Forelimb muscle (tissue), 1 donor: ENCODE results near the gene GAPVD1. TPM values are rescaled to one million over a fixed set of nuclear protein-coding genes. Genes with fewer than 3 reads are reported as not detected.
A peak's percentile ranks its signal among the peaks of the same experiment; 100 is the strongest.
"Not testable (repeated sequence)": the region's sequence is repeated elsewhere in the genome, so short reads cannot be mapped to it uniquely, and the experiment has no call there.

ENCODE experiments used
- DNase-seq: peaks from one replicate; pipeline ENCODE4 v3.0.0-alpha.2; 2013; ENCODE audit warnings: low read depth
- polyA plus RNA-seq: library from polyadenylated mRNA; unstranded; fragments of 120-200 nt; gene quantifications from one replicate; pipeline ENCODE4 v1.2.1, GENCODE V29; 2013; ENCODE audit not compliant: insufficient read length

The GAPVD1 gene
- polyA plus RNA-seq, result 20.5 TPM

- peak; percentile 74 for DNase-seq
Measured at GRCh38 chr9:125261501-125262293, at the start of gene GAPVD1. GAPVD1 (plus strand) TSS chr9:125261826; CDS start chr9:125298922, 37,096 bp downstream.

DNA sequence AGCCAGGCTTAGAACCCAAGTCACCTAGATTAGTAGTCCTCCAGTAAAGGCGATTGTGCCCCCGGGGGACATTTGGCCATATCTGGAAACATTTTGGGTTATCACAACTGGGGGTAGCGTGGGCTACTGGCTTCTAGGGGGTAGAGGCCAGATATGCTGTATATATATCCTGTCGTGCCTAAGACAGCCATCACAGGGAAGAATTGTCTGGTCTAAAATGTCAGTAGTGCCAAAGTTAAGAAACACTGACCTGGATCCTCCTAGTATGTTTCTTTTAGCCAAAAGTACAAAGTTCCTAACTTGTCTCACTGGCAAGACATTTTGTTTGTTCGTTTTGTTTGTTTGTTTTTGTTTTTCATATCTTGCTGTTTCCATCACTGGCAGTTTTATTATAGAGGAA, 47.4 kb upstream of the GAPVD1 start:
- DNase-seq, result no peak

GRCh38 chr9:125218621-125219020, 43.0 kb upstream of the GAPVD1 start:
- DNase-seq, result no peak

- not testable (repeated sequence) for DNase-seq
Measured at GRCh38 chr9:125224858-125225257, 36.8 kb upstream of the GAPVD1 start.

GRCh38 chr9:125227761-125228160, 33.9 kb upstream of the GAPVD1 start:
- no peak for DNase-seq

GRCh38 chr9:125233678-125234077, 27.9 kb upstream of the GAPVD1 start:
- no peak for DNase-seq

DNA sequence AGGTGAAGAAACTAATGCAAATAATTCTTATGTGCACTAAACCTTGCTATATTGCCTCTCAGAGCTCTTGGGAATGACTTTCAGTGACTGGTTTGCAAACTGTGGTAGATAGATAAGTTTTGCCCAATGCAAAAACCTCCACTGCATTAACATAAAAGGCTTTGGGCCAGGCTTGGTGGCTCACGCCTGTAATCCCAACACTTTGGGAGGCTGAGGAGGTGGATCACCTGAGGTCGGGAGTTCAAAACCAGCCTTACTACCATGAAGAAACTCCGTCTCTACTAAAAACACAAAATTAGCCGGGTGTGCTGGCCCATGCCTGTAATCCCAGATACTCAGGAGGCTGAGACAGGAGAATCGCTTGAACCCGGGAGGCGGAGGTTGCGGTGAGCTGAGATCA, 27.5 kb upstream of the GAPVD1 start:
- DNase-seq, result not testable (repeated sequence)

GRCh38 chr9:125235804-125236519, 25.7 kb upstream of the GAPVD1 start:
- DNase-seq, result no peak

DNA sequence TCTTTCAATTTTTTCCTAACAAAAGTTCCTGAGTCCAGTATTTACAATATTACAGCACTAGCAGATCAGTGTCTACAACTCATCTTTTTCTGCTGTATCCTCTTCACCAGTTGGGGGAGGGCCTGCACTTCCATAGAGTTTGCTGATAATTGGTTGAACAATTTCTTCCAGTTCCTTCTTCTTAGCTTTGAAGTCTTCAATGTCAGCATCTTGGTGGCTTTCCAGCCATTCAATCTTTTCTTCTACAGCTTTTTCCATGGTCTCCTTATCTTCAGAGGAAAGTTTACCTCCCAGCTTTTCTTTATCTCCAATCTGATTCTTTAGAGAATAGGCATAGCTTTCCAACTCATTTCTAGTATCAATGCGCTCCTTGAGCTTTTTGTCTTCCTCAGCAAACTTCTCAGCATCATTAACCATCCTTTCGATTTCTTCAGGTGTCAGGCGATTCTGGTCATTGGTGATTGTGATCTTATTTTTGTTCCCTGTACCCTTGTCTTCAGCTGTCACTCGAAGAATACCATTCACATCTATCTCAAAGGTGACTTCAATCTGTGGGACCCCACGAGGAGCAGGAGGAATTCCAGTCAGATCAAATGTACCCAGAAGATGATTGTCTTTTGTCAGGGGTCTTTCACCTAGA, 25.0 kb upstream of the GAPVD1 start:
- not testable (repeated sequence) for DNase-seq

DNA sequence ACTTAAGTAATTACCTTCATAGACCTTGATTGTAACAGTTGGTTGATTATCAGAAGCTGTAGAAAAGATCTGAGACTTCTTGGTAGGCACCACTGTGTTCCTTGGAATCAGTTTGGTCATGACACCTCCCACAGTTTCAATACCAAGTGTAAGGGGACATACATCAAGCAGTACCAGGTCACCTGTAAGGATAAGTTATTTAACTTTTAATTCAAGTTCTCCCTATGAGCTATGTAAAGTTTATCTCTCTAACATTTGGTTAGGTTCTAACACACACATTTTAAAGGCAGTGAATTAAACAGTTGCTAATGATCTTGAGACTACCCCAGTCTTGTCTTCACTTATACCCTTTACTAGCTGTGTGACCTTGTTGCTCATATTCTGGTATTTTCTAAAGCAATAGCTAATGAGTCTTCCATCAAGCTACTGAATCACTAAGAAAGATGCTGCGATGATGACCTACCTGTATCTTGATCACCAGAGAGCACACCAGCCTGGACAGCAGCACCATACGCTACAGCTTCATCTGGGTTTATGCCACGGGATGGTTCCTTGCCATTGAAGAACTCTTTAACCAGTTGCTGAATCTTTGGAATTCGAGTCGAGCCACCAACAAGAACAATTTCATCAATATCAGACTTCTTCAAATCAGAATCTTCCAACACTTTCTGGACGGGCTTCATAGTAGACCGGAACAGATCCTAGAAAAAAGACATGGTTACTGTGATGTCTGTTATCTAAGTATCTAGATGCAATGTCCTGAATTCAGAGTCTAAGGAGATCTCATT, 23.3 kb upstream of the GAPVD1 start:
- no peak for DNase-seq

- no peak for DNase-seq
Measured at GRCh38 chr9:125238915-125239446, 22.6 kb upstream of the GAPVD1 start.

- DNase-seq, result no peak
Measured at GRCh38 chr9:125239631-125240597, 21.7 kb upstream of the GAPVD1 start.

- no peak for DNase-seq
Measured at GRCh38 chr9:125240649-125240999, 21.0 kb upstream of the GAPVD1 start.

DNA sequence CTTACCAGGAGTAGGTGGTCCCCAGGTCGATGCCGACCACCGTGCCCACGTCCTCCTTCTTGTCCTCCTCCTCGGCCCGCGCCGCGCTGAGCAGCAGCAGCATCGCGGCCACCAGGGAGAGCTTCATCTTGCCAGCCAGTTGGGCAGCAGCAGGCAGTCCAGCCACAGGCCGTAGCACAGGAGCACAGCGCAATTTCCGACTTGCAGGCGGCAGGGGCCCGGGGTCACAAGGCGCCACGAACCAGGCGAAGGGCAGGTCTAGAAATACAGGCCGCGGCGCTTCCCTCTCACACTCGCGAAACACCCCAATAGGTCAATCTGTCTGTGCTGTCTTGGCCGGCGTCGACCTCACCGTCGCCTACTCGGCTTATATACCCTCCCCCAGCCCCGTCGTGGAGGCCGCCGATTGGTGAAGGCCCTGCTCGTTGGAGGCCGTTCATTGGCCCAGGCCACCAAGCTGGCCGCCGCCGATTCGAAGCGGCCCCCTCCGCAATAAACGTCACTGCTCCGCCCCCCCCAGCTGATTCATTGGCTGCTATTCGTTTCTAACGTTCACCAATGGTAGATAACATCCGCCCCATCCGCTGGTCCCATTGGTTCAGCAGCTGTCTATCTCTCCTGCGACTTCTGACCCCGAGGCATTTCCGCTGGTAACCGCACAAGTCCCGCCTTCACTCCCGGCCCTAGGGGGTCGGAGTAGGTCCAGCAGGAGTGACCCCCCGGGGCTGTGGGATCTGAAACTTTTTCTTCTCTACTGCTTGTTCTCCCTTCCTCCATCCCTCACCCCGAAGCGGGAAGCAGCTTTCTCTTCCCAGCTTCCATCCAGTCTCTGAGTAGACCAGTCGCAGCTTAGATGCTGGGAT, 20.4 kb upstream of the GAPVD1 start, which contains the start of gene HSPA5:
Gene HSPA5 (minus strand): TSS at position 344 of the 863 bp plus-strand sequence. CDS start 217 bp downstream, at position 127.
- DNase-seq, result peak; percentile 97

DNA sequence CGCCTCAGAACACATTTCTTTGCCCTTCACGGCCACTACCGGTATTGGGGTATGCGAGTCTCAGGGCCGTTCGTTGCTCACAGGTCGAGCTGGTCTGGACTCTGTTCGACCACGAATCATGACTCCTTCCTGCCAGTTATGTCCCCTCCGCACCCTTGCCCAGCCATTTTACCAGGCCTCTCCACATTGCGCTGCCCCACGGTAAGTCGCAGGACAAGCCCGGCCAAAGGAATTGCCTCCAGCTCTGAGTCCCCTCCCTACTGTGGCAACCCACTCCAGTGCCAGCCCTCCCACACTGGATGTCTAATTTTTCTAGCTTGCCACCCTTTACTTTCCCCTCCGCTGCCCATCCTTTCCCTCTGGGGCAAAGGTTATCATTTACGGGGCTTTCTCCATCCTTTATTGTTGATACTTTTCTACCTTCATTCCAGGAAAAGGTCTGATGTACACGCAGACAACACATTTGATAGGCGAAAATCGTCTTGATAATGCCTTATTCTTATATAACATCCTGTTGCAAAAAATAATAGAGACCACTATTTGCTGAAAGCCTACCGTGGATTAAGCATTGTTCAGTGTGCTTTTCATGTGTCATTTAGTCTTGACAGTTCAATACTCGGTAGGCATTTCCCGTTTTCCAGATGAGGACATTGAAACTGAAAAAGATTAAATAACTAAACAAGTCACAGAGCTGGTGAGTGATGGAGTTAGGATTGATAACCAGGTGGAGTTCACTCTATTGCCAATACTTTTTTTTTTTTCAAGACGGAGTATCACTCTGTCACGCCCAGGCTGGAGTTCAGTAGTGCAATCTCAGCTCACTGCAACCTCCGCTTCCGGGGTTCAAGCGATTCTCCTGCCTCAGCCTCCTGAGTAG, 19.5 kb upstream of the GAPVD1 start:
- DNase-seq, result no peak

- no peak for DNase-seq
Measured at GRCh38 chr9:125243792-125244260, 17.8 kb upstream of the GAPVD1 start.

GRCh38 chr9:125246261-125246667, 15.4 kb upstream of the GAPVD1 start:
- DNase-seq, result no peak

DNA sequence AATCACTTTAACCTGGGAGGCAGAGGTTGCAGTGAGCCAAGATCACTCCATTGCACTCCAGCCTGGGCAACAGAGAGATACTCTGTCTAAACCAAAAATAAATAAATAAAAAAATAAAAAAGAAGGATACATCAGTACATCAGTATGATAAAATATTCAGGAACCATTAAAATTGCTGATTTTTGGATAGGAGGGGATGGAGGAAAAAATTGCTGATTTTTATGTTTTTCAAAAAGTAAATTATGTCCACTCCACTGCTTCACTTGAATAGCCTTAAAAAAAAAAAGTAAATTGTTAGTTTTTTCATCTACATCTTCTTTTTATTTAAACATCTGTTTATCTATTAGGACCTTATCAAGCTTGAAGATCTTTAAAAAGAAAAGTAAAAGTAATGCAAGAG, 7.4 kb upstream of the GAPVD1 start:
- no peak for DNase-seq
